Suprapubic skin (tissue), 3 donors: Measurements from ENCODE around the gene FN3K.

Experiments
- POLR2A ChIP-seq, 2 donors: fragments of 450-650 bp; IDR thresholded peaks; one replicate each; pipeline ENCODE4 v1.6.1; 2017; ENCODE audit warnings: antibody characterized with exemption in 2 of 2, mild to moderate bottlenecking in 2 of 2, moderate library complexity in 2 of 2
- TF ChIP-seq, protein P1 (sequence below), 2 donors: fragments of 200-600 bp in 1 of 2; fragments of 450-650 bp in 1 of 2; sonication (generic) in 1 of 2; IDR thresholded peaks; one replicate each; pipeline ENCODE4 v1.5.1; 2016 to 2019; ENCODE audit warnings: antibody characterized with exemption in 2 of 2, mild to moderate bottlenecking in 1 of 2, moderate library complexity in 1 of 2

DNA sequence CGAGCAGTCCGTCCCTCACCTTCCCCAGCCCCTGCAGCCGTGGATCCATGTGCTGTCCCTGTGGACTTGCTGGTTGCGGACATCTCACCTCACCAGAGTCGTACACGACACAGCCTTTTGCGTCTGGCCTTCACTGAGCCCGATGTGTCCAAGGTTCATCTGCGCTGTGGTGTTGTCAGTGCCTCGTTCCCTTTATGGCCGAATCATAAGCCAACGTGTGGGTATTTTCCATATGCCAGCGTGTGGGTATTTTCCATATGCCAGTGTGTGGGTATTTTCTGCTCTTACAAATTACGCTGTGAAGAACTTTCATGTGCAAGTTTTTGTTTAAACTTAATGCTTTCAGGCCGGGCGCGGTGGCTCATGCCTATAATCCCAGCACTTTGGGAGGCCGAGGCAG, 48.1 kb downstream of the FN3K start:
- TF ChIP-seq, protein P1, sequence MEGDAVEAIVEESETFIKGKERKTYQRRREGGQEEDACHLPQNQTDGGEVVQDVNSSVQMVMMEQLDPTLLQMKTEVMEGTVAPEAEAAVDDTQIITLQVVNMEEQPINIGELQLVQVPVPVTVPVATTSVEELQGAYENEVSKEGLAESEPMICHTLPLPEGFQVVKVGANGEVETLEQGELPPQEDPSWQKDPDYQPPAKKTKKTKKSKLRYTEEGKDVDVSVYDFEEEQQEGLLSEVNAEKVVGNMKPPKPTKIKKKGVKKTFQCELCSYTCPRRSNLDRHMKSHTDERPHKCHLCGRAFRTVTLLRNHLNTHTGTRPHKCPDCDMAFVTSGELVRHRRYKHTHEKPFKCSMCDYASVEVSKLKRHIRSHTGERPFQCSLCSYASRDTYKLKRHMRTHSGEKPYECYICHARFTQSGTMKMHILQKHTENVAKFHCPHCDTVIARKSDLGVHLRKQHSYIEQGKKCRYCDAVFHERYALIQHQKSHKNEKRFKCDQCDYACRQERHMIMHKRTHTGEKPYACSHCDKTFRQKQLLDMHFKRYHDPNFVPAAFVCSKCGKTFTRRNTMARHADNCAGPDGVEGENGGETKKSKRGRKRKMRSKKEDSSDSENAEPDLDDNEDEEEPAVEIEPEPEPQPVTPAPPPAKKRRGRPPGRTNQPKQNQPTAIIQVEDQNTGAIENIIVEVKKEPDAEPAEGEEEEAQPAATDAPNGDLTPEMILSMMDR (IDR thresholded peaks at IDR 0.05), result no peak
- TF ChIP-seq POLR2A (IDR thresholded peaks at IDR 0.05), result no peak
